DMS53 (cell line): ENCODE measurements around the gene PPARGC1A.
A peak's percentile ranks its signal among the peaks of the same experiment; 100 is the strongest.

Experiments
- DNase-seq: peaks from one replicate; lab custom pipeline; 2025; lab: John Stamatoyannopoulos, UW

The PPARGC1A gene

GRCh38 chr4:23770011-23770410, 119.8 kb downstream of the PPARGC1A start:
- DNase-seq = no peak

- no peak for DNase-seq
These were observed 120.4 kb downstream of the PPARGC1A start for GRCh38 chr4:23769406-23769805.

GRCh38 chr4:23768541-23768940, 121.3 kb downstream of the PPARGC1A start:
- peak; percentile 15 for DNase-seq

GRCh38 chr4:23766344-23766743, 123.5 kb downstream of the PPARGC1A start:
- no peak for DNase-seq

GRCh38 chr4:23763559-23763958, 126.3 kb downstream of the PPARGC1A start:
- DNase-seq = no peak

GRCh38 chr4:23762551-23762950, 127.3 kb downstream of the PPARGC1A start:
- DNase-seq = no peak

- no peak for DNase-seq
These were observed 130.8 kb downstream of the PPARGC1A start for GRCh38 chr4:23759066-23759465.

GRCh38 chr4:23754688-23755087, 135.2 kb downstream of the PPARGC1A start:
- DNase-seq = no peak

GRCh38 chr4:23750125-23750524, 139.7 kb downstream of the PPARGC1A start:
- no peak for DNase-seq

GRCh38 chr4:23747281-23747735, 142.5 kb downstream of the PPARGC1A start:
- no peak for DNase-seq

GRCh38 chr4:23746672-23747071, 143.2 kb downstream of the PPARGC1A start:
- DNase-seq = no peak

GRCh38 chr4:23746027-23746426, 143.8 kb downstream of the PPARGC1A start:
- no peak for DNase-seq

- DNase-seq = no peak
These were observed 144.5 kb downstream of the PPARGC1A start for GRCh38 chr4:23745377-23745776.
